Progenitor cell of endocrine pancreas (in vitro differentiated cells): Measurements from ENCODE around the gene OSBP2. TPM values are rescaled to one million over a fixed set of nuclear protein-coding genes. Genes with fewer than 3 reads are reported as not detected.

Experiments
- DNase-seq: peaks from one replicate; pipeline ENCODE4 v3.0.0; 2021; ENCODE audit warnings: low spot score; ENCODE audit not compliant: unreplicated experiment
- H3K27ac Mint-ChIP-seq: 2 replicates; pipeline ENCODE4 v1.8.0; 2021; ENCODE audit warnings: mild to moderate bottlenecking, moderate library complexity, mixed read lengths
- H3K27me3 Mint-ChIP-seq: 2 replicates; pipeline ENCODE4 v1.8.0; 2021; ENCODE audit warnings: mixed read lengths
- H3K36me3 Mint-ChIP-seq: 2 replicates; pipeline ENCODE4 v1.8.0; 2022; ENCODE audit warnings: mixed read lengths; ENCODE audit not compliant: insufficient read depth
- H3K4me1 Mint-ChIP-seq: 2 replicates; pipeline ENCODE4 v1.8.0; 2021; ENCODE audit warnings: low read depth, mixed read lengths
- H3K4me3 Mint-ChIP-seq: 2 replicates; pipeline ENCODE4 v1.8.0; 2021; ENCODE audit warnings: low read depth, mild to moderate bottlenecking, moderate library complexity, mixed read lengths
- H3K9me3 Mint-ChIP-seq: 2 replicates; pipeline ENCODE4 v1.8.0; 2021; ENCODE audit warnings: low read depth, mixed read lengths
- total RNA-seq: library from RNA; stranded (reverse); gene quantifications from 2 replicates; pipeline ENCODE4 v1.2.1, GENCODE V29; 2021
- TF ChIP-seq, protein P1 (sequence below): fragments of 200-600 bp; sonication (generic); IDR thresholded peaks from one replicate; pipeline ENCODE4 v1.5.0; 2021; ENCODE audit warnings: antibody characterized with exemption, mild to moderate bottlenecking; ENCODE audit not compliant: unreplicated experiment

Gene OSBP2
- total RNA-seq, 1 donor from 2014 or later: 8.3 TPM

DNA sequence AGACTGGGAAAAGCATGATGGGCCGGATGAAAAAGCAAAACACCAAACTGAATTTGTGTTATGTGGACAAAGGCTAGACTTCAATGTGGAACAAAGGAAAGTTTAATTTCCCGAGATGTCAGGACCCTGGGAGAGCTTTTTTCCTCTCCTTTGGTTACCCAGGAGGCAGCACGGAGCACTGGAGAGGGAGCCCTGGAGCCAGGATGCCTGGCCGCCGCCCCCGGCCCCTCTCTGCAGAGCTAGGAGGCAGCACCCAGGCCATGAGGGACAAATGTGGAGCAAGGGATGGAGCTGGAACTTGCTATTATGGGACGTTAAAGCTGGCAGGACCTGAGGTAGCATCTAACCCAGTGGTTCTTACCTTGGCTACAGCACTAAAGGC lies 165.0 kb downstream of the OSBP2 start:
- H3K9me3 Mint-ChIP-seq: peaks cover under 1% of the 10 kb centered on the region
- DNase-seq: no peak
- peaks cover 4% of the 10 kb centered on the region for H3K4me1 Mint-ChIP-seq
- TF ChIP-seq, protein P1, sequence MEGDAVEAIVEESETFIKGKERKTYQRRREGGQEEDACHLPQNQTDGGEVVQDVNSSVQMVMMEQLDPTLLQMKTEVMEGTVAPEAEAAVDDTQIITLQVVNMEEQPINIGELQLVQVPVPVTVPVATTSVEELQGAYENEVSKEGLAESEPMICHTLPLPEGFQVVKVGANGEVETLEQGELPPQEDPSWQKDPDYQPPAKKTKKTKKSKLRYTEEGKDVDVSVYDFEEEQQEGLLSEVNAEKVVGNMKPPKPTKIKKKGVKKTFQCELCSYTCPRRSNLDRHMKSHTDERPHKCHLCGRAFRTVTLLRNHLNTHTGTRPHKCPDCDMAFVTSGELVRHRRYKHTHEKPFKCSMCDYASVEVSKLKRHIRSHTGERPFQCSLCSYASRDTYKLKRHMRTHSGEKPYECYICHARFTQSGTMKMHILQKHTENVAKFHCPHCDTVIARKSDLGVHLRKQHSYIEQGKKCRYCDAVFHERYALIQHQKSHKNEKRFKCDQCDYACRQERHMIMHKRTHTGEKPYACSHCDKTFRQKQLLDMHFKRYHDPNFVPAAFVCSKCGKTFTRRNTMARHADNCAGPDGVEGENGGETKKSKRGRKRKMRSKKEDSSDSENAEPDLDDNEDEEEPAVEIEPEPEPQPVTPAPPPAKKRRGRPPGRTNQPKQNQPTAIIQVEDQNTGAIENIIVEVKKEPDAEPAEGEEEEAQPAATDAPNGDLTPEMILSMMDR: no peak
- no peaks in the 10 kb centered on the region for H3K27me3 Mint-ChIP-seq
- no peak overlapping the region for H3K27ac Mint-ChIP-seq
- peaks cover under 1% of the 10 kb centered on the region for H3K36me3 Mint-ChIP-seq
- no peak overlapping the region for H3K4me3 Mint-ChIP-seq

DNA sequence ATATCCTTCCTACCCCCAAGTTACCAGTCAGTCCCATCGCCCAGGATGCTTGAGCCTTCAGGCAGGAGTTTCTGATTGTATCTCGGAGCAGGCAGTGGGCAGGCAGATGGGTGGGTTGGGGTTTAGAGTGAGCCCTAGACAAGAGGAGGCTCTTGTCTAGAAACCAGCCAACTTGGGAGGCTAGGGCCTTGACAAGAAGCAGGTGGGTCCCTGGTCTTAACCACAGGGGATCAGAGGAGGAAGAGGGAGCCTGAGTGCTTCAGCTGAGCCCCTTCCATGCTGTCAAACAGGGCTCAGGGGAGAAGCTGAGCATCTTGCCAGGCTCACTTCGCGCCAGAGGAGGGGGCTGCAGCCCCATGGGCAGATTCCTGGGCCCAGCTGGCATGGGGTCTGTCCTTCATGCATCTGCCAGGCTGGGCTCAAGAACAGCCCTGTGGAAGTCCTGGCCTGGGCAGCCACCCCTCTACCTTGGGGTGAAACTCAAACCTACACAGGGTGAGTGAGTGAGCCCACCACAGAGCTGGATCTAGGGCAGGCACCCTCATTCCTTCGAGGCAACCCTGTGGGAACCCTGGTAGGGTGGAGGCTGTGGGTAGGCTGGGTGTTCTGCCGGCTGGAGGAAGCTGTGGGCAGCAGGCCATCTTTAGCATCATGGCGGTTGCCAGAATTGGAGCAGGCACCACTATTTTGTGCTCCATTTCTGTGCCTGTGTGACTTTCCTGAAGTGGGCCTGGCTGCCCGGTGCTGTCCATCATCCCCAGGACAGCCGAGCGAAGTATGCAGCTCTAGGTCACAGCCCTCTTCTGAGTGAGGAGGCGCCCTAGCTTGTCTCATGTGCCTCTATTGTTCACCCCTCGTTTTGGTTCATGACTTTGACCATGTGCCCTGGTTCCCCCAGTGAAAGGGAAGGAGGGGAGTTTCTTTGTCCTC lies 165.8 kb downstream of the OSBP2 start:
- H3K9me3 Mint-ChIP-seq: no peaks in the 10 kb centered on the region
- H3K4me1 Mint-ChIP-seq: peaks cover 4% of the 10 kb centered on the region
- H3K36me3 Mint-ChIP-seq: no peaks in the 10 kb centered on the region
- DNase-seq: no peak
- H3K27me3 Mint-ChIP-seq: no peaks in the 10 kb centered on the region
- H3K27ac Mint-ChIP-seq: no peak overlapping the region
- no peak overlapping the region for H3K4me3 Mint-ChIP-seq
- TF ChIP-seq, protein P1: no peak

DNA sequence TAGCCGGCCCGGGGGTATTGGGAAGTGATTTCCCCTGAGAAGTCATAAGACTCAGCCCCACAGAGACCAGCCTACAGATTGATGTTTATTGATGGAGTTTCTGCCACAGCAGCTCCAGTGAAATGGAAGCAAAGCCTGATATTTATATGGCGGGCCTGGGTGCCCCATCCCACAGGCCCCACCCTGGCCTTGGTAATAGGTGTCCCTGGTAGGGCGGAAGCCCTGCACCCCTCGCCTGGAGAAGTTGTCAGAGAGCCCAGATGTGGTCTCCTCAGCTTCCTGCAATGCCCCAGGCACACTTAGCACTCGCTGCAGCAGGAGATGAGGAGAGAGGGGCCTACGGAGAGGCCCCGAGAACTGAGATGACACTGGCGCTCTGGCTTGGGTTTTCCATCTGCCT lies 166.5 kb downstream of the OSBP2 start:
- no peaks in the 10 kb centered on the region for H3K36me3 Mint-ChIP-seq
- TF ChIP-seq, protein P1: no peak
- H3K9me3 Mint-ChIP-seq: no peaks in the 10 kb centered on the region
- H3K4me3 Mint-ChIP-seq: no peak overlapping the region
- peaks cover 4% of the 10 kb centered on the region for H3K4me1 Mint-ChIP-seq
- H3K27ac Mint-ChIP-seq: no peak overlapping the region
- DNase-seq: no peak
- no peaks in the 10 kb centered on the region for H3K27me3 Mint-ChIP-seq

DNA sequence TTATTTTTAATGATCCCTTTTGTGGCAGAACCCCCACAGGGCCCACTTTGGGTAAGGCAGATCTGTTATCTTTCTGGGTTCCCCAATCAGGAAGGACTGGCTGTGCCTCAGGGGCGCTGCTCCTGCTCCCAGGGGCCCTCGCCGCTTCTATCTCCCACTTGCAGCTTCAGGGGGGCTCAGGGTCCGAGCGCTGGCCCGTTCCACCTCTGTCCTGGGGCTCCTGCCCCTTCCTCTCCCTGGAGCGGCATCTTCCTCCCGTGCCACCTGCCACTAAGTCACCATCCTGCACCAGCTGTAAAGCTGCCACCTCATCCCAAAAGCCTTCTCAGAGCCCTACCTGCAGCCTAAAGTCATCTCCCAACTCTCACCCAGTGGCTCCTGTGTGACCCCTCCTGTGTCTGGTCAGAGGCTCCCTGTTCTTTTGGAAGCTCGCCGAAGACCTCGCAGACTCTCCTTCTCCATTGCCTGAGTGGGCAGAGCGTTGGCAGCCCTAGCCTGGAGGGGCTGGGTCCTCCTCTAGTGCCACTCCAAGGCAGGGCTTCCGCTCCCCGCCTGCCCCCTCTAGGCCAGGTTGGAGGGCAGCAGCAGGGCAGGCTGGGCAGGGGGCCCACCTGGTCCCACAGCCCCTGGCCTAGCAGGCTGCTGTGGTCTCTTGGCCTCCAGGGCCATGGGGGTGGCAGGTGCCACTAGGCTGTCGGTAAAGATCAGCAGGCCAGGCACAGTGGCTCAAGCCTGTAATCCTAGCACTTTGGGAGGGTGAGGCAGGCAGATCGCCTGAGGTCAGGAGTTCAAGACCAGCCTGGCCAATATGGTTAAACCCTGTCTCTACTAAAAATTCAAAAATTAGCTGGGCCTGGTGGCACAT lies 167.2 kb downstream of the OSBP2 start:
- H3K4me1 Mint-ChIP-seq: peaks cover 4% of the 10 kb centered on the region
- H3K9me3 Mint-ChIP-seq: no peaks in the 10 kb centered on the region
- no peaks in the 10 kb centered on the region for H3K36me3 Mint-ChIP-seq
- H3K27ac Mint-ChIP-seq: no peak overlapping the region
- TF ChIP-seq, protein P1: no peak
- H3K4me3 Mint-ChIP-seq: no peak overlapping the region
- no peak for DNase-seq
- H3K27me3 Mint-ChIP-seq: no peaks in the 10 kb centered on the region

DNA sequence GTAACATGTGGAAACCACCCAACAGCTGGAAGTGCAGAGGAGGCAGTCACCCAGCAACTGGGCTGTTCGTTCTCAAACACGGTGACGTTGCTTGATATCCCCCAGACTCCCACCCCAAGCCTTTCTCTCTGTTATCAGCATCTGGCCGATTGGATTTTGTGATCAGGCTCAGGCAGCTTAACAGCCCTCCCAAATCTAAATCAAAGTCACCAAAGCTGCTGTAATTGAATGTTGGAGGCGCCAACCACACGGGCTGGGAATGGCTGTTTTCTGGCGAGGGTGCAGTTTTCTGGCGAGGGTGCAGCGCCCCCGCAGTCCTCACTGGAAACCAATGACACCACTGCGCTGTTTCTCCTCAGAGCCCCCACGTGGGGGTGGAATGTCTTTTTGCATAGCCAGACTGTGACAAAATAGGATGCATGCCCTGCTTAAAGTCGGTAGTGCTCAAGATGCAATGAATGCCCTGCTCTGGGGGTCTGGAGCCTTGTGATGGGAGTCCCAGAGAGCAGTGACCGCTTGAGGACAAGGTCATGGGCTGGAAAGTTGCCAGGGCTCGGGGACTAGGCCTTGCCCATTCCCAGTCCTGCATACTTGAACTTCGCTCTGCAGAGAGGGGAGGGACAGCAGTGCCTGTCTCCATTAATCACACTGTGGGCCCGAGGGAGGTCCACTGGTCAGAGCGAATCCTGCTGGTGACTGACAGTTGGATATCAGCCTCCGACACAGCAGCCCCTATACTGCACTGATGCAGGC lies 168.6 kb downstream of the OSBP2 start:
- Mint-ChIP-seq H3K4me1 (peaks cover 1% of the 10 kb centered on the region), H3K4me3 (no peak overlapping the region), H3K27me3 (no peaks in the 10 kb centered on the region), H3K27ac (no peak overlapping the region), H3K9me3 (no peaks in the 10 kb centered on the region), H3K36me3 (no peaks in the 10 kb centered on the region)
- no peak for DNase-seq
- TF ChIP-seq, protein P1: no peak
